Glutamatergic neuron (in vitro differentiated cells): Measurements from ENCODE around the gene MRPS35. TPM values are rescaled to one million over a fixed set of nuclear protein-coding genes. Genes with fewer than 3 reads are reported as not detected.

ENCODE experiments used
- DNase-seq: peaks from one replicate; pipeline ENCODE4 v3.0.0; 2022
- H3K27ac Mint-ChIP-seq: one replicate; pipeline ENCODE4 v1.8.0; 2020; ENCODE audit warnings: mild to moderate bottlenecking, mixed read lengths, inconsistent platforms; ENCODE audit not compliant: unreplicated experiment
- H3K27me3 Mint-ChIP-seq: one replicate; pipeline ENCODE4 v1.8.0; 2020; ENCODE audit warnings: mild to moderate bottlenecking, moderate library complexity, mixed read lengths, inconsistent platforms; ENCODE audit not compliant: unreplicated experiment
- H3K36me3 Mint-ChIP-seq: one replicate; pipeline ENCODE4 v1.8.0; 2020; ENCODE audit warnings: mild to moderate bottlenecking, mixed read lengths, inconsistent platforms; ENCODE audit not compliant: unreplicated experiment
- H3K4me1 Mint-ChIP-seq: one replicate; pipeline ENCODE4 v1.8.0; 2020; ENCODE audit warnings: mild to moderate bottlenecking, low read depth, mixed read lengths, inconsistent platforms; ENCODE audit not compliant: unreplicated experiment
- H3K4me3 Mint-ChIP-seq: one replicate; pipeline ENCODE4 v1.8.0; 2020; ENCODE audit warnings: mild to moderate bottlenecking, mixed read lengths, inconsistent platforms; ENCODE audit not compliant: unreplicated experiment
- H3K9me3 Mint-ChIP-seq: one replicate; pipeline ENCODE4 v1.8.0; 2020; ENCODE audit warnings: mild to moderate bottlenecking, moderate library complexity, mixed read lengths, inconsistent platforms; ENCODE audit not compliant: unreplicated experiment
- CTCF ChIP-seq: fragments of 200-600 bp; sonication (generic); IDR thresholded peaks from one replicate; pipeline ENCODE4 v1.5.0; 2021; ENCODE audit not compliant: partially characterized antibody, unreplicated experiment
- total RNA-seq: library from RNA; stranded (reverse); fragmentation: NEBNext Ultra II Directional; extraction: Animal tissue kit (Norgen Biotek cat#: 25700); gene quantifications from one replicate; pipeline ENCODE4 v1.2.1, GENCODE V29; 2021; ENCODE audit not compliant: unreplicated experiment

MRPS35 gene
- total RNA-seq, 1 donor from 2014 or later: 27.4 TPM

- Mint-ChIP-seq H3K4me3 (peak overlapping the region; percentile 88), H3K4me1 (peaks cover 14% of the 10 kb centered on the region), H3K27me3 (peaks cover 12% of the 10 kb centered on the region), H3K9me3 (peaks cover 14% of the 10 kb centered on the region), H3K36me3 (no peaks in the 10 kb centered on the region), H3K27ac (peak overlapping the region; percentile 52)
- no peak for TF ChIP-seq CTCF
- peak; percentile 20 for DNase-seq
Observed at GRCh38 chr12:27780612-27781408, 70.2 kb downstream of the MRPS35 start.

GRCh38 chr12:27781680-27782079, 71.0 kb downstream of the MRPS35 start:
- peaks cover 12% of the 10 kb centered on the region for H3K27me3 Mint-ChIP-seq
- H3K36me3 Mint-ChIP-seq: no peaks in the 10 kb centered on the region
- TF ChIP-seq CTCF: no peak
- H3K4me1 Mint-ChIP-seq: peaks cover 14% of the 10 kb centered on the region
- H3K27ac Mint-ChIP-seq: peak overlapping the region; percentile 26
- no peak for DNase-seq
- H3K9me3 Mint-ChIP-seq: peaks cover 14% of the 10 kb centered on the region
- H3K4me3 Mint-ChIP-seq: peak overlapping the region; percentile 88

- no peak for TF ChIP-seq CTCF
- Mint-ChIP-seq H3K27ac (no peak overlapping the region), H3K4me1 (peaks cover 15% of the 10 kb centered on the region), H3K36me3 (no peaks in the 10 kb centered on the region), H3K27me3 (peaks cover 12% of the 10 kb centered on the region), H3K9me3 (peaks cover 14% of the 10 kb centered on the region), H3K4me3 (peak overlapping the region; percentile 88)
- DNase-seq: no peak
Observed at GRCh38 chr12:27782481-27782880, 71.8 kb downstream of the MRPS35 start.

- TF ChIP-seq CTCF: no peak
- Mint-ChIP-seq H3K27ac (no peak overlapping the region), H3K36me3 (no peaks in the 10 kb centered on the region), H3K9me3 (peaks cover 5% of the 10 kb centered on the region), H3K4me3 (no peak overlapping the region), H3K4me1 (peaks cover 21% of the 10 kb centered on the region), H3K27me3 (peaks cover 5% of the 10 kb centered on the region)
- DNase-seq: no peak
Observed at GRCh38 chr12:27785882-27786570, 75.4 kb downstream of the MRPS35 start.

- Mint-ChIP-seq H3K27me3 (peaks cover 2% of the 10 kb centered on the region), H3K9me3 (peaks cover 1% of the 10 kb centered on the region), H3K36me3 (no peaks in the 10 kb centered on the region), H3K4me1 (peaks cover 11% of the 10 kb centered on the region), H3K4me3 (no peak overlapping the region), H3K27ac (no peak overlapping the region)
- TF ChIP-seq CTCF: no peak
- no peak for DNase-seq
Observed at GRCh38 chr12:27787559-27787958, 76.9 kb downstream of the MRPS35 start.
